Choroid plexus epithelial cell (primary cell): Measurements from ENCODE around the gene IL12RB2.

Source experiments
- DNase-seq: peaks from one replicate; pipeline ENCODE4 v3.0.0-alpha.2; 2010; ENCODE audit warnings: low read depth
- H3K4me3 ChIP-seq: 2 replicates; pipeline ENCODE4 v1.5.1; 2011; ENCODE audit warnings: low read depth, mild to moderate bottlenecking, control low read depth, low read length, moderate library complexity
- TF ChIP-seq, protein P1 (sequence below): conservative IDR thresholded peaks from 2 replicates; pipeline ENCODE4 v1.5.1; 2011; ENCODE audit warnings: low read depth, mild to moderate bottlenecking, control low read depth, inconsistent platforms, low read length, moderate library complexity

Gene IL12RB2

GRCh38 chr1:67355745-67356424 lies 48.2 kb downstream of the IL12RB2 start:
- TF ChIP-seq, protein P1, sequence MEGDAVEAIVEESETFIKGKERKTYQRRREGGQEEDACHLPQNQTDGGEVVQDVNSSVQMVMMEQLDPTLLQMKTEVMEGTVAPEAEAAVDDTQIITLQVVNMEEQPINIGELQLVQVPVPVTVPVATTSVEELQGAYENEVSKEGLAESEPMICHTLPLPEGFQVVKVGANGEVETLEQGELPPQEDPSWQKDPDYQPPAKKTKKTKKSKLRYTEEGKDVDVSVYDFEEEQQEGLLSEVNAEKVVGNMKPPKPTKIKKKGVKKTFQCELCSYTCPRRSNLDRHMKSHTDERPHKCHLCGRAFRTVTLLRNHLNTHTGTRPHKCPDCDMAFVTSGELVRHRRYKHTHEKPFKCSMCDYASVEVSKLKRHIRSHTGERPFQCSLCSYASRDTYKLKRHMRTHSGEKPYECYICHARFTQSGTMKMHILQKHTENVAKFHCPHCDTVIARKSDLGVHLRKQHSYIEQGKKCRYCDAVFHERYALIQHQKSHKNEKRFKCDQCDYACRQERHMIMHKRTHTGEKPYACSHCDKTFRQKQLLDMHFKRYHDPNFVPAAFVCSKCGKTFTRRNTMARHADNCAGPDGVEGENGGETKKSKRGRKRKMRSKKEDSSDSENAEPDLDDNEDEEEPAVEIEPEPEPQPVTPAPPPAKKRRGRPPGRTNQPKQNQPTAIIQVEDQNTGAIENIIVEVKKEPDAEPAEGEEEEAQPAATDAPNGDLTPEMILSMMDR: no peak
- no peak overlapping the region for H3K4me3 ChIP-seq
- DNase-seq: peak; percentile 42

DNA sequence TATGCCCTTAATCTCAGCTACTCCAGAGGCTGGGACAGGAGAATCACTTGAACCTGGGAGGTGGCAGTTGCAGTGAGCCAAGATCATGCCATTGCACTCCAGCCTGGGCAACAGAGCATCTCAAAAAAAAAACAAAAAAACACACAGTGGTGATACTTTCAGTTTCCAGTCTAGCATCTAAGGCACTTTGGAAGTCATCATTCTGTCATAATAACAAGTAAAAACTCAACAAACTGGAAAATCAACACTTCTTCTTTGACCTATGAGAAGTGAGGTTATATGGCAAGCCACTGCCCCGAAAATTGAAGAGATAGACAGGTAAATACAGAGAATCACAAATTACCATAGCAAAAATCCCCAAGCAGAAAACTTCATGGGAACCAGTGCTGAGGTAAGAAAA lies 51.9 kb downstream of the IL12RB2 start:
- no peak overlapping the region for H3K4me3 ChIP-seq
- DNase-seq: no peak
- TF ChIP-seq, protein P1: no peak

GRCh38 chr1:67361641-67362040 lies 54.0 kb downstream of the IL12RB2 start:
- no peak overlapping the region for H3K4me3 ChIP-seq
- DNase-seq: no peak
- TF ChIP-seq, protein P1: no peak

DNA sequence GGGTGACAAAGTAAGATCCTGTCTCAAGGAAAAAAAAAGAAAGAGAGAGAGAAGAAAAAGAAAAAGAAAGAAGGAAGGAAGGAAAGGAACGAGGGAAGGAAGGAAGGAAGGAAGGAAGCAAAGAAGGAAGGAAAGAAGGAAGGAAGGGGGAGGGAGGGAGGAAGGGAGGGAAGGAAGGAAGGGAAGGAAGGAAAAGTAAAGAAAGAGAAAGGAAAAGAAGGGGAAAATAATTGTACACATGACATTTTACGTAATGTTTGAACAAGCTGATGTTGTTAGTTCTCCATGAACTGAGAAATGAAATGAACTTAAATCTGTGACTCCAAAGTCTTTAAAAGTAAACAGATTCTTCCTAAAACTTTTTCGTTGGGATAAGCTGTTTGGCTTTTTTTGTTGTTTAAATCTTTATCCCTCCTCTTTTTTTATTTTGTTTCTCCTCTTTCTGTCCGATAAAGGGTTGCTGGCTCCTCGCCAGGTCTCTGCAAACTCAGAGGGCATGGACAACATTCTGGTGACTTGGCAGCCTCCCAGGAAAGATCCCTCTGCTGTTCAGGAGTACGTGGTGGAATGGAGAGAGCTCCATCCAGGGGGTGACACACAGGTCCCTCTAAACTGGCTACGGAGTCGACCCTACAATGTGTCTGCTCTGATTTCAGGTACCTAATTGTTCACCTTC lies 59.8 kb downstream of the IL12RB2 start:
- no peak overlapping the region for H3K4me3 ChIP-seq
- peak; percentile 69 for DNase-seq
- TF ChIP-seq, protein P1: peak; percentile 41

GRCh38 chr1:67368046-67368514 lies 60.4 kb downstream of the IL12RB2 start:
- TF ChIP-seq, protein P1: no peak
- DNase-seq: no peak
- H3K4me3 ChIP-seq: no peak overlapping the region

- no peak for DNase-seq
- TF ChIP-seq, protein P1: no peak
- no peak overlapping the region for H3K4me3 ChIP-seq
Observed at GRCh38 chr1:67371043-67371442, 63.4 kb downstream of the IL12RB2 start.
